Inflammatory macrophage treated with lipopolysaccharide for 4 hours (primary cell): ENCODE measurements around the gene UBA5.

Experiments
- DNase-seq: peaks from one replicate; pipeline ENCODE4 v3.0.0-alpha.2; 2020

UBA5 gene

GRCh38 chr3:132721479-132722164 is 61.5 kb downstream of the UBA5 start:
- DNase-seq = peak; percentile 68

DNA sequence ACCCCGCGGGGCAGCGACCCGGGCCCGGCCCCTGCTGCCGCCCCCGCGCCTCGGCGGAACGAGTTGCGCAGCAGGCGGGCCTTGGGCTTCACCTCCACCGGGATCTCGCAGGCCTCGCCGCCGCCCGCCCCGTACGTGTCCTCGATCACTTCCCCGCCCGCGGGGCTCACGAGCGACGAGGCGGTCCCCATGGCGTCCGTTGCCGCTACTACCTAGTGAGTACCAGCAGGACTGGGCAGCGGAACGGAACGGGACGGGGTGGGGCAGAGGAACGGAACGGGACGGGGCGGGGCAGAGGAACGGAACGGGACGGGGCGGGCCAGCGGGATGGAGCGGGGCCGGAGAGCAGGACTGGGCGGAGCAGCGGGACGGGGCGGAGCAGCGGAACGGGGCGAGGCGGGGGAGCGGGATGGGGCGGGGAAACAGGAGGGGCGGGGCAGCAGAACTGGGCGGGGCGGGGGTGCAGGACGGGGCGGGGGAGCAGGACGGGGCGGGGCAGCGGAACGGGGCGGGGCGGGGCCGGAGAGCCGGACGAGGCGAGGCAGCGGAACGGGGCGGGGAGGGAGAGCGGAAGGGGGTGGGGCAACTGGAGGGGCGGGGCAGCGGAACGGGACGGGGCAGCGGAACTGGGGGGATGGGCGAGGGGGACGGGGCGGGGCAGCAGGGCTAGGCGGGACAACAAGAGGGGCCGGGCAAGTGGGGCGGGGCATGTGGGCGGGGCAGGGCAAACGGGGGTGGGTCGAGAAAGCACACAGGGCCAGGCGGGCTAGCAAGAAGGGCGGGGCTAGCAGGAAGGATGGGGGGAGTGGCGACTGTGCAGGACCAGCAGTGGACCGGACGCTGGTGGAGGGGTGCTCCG is 62.3 kb downstream of the UBA5 start, which contains the start of gene NPHP3:
NPHP3 (minus strand) TSS at position 245 of the 859 bp plus-strand sequence; CDS start at position 191, 54 bp downstream.
- peak; percentile 97 for DNase-seq

- DNase-seq = no peak
Observed at GRCh38 chr3:132723024-132723950, 63.2 kb downstream of the UBA5 start.

DNA sequence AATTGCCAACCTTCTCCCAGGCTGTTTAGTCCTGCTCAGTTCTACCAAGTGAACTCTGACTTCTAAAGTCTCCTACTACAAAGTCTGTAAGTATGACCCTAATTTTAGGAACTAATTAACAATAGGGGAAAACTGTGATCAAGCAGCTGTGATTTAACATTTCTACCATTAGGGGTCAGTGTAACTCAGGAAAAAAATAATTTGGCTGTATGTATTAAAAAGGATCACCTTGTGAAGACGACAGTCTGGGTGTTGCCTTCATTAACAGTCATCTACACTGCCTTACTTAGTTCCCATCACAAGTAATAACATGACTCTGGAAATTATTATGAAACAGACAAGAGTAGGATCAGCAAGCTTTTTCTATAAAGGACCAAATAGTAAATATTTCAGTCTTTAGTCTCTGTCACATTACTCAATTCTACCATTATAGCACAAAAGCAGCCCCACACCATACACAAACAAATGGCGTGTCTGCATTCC is 66.3 kb downstream of the UBA5 start:
- peak; percentile 45 for DNase-seq
